Stimulated activated CD4-positive, alpha-beta T cell treated with anti-CD3 and anti-CD28 coated beads, Interleukin-15, amount 100 ng/mL, for 24 hours (primary cell): ENCODE results near the gene TST.

ENCODE experiments used
- DNase-seq: peaks from one replicate; pipeline ENCODE4 v3.0.0-alpha.2; 2020

The TST gene

GRCh38 chr22:37019309-37020191 lies at the start of gene TST, which contains the start of gene MPST:
Gene TST, minus strand, starts transcription at chr22:37019447. Its CDS starts 715 bp downstream, at chr22:37018732.
Gene MPST, plus strand, starts transcription at chr22:37019742. Its CDS starts 95 bp downstream, at chr22:37019837.
- peak; percentile 62 for DNase-seq

GRCh38 chr22:37068859-37069258 lies 49.6 kb upstream of the TST start:
- peak; percentile 27 for DNase-seq

GRCh38 chr22:37067428-37067827 lies 48.2 kb upstream of the TST start:
- no peak for DNase-seq

GRCh38 chr22:37065961-37066360 lies 46.7 kb upstream of the TST start:
- DNase-seq, result no peak

GRCh38 chr22:37065180-37065579 lies 45.9 kb upstream of the TST start:
- DNase-seq, result no peak

GRCh38 chr22:37064553-37064952 lies 45.3 kb upstream of the TST start:
- DNase-seq, result no peak

- DNase-seq, result no peak
Observed at GRCh38 chr22:37063431-37064420, 44.5 kb upstream of the TST start.

- DNase-seq, result no peak
Observed at GRCh38 chr22:37062702-37063381, 43.6 kb upstream of the TST start.

GRCh38 chr22:37062376-37062675 lies 43.1 kb upstream of the TST start:
- DNase-seq, result peak; percentile 27

- DNase-seq, result no peak
Observed at GRCh38 chr22:37061611-37062375, 42.5 kb upstream of the TST start.

- DNase-seq, result peak; percentile 79
Observed at GRCh38 chr22:37060801-37061610, 41.8 kb upstream of the TST start.

- DNase-seq, result peak; percentile 30
Observed at GRCh38 chr22:37059876-37060449, 40.7 kb upstream of the TST start.

GRCh38 chr22:37058917-37059701 lies 39.9 kb upstream of the TST start:
- no peak for DNase-seq

- no peak for DNase-seq
Observed at GRCh38 chr22:37057796-37058510, 38.7 kb upstream of the TST start.

GRCh38 chr22:37057226-37057625 lies 38.0 kb upstream of the TST start:
- no peak for DNase-seq

- DNase-seq, result no peak
Observed at GRCh38 chr22:37056246-37056645, 37.0 kb upstream of the TST start.

- DNase-seq, result no peak
Observed at GRCh38 chr22:37054600-37055365, 35.5 kb upstream of the TST start.

- DNase-seq, result no peak
Observed at GRCh38 chr22:37054056-37054395, 34.8 kb upstream of the TST start.
